GM12878 (cell line): ENCODE data around the gene TDRD7. TPM values are rescaled to one million over a fixed set of nuclear protein-coding genes. Genes with fewer than 3 reads are reported as not detected.

ENCODE experiments used
- BHLHE40 ChIP-seq, 2 experiments: fragments of 450-650 bp in 1 of 2; IDR thresholded peaks; 2 replicates each; pipeline ENCODE4 v1.6.1; 2011 to 2017; ENCODE audit warnings: low read depth in 2 of 2, borderline replicate concordance in 1 of 2, improper control_type of control experiment in 1 of 2, low read length in 1 of 2, mild to moderate bottlenecking in 1 of 2
- CHD2 ChIP-seq: IDR thresholded peaks from 2 replicates; pipeline ENCODE4 v1.6.1; 2011; ENCODE audit warnings: low read depth, low read length, improper control_type of control experiment, borderline replicate concordance
- DPF2 ChIP-seq: fragments of 450-650 bp; IDR thresholded peaks from 2 replicates; pipeline ENCODE4 v1.6.1; 2017; ENCODE audit warnings: mild to moderate bottlenecking
- FOS ChIP-seq: IDR thresholded peaks from 3 replicates; pipeline ENCODE4 v1.6.1; 2011; ENCODE audit warnings: borderline replicate concordance; ENCODE audit not compliant: insufficient read length; ENCODE audit errors: extremely low read depth
- HDAC6 ChIP-seq: fragments of 200-600 bp; sonication (generic); IDR thresholded peaks from one replicate; pipeline ENCODE4 v1.8.0; 2017; ENCODE audit warnings: antibody characterized with exemption; ENCODE audit not compliant: unreplicated experiment
- IKZF1 ChIP-seq: fragments of 450-650 bp; conservative IDR thresholded peaks from 2 replicates; pipeline ENCODE4 v1.6.1; 2017; ENCODE audit warnings: antibody characterized with exemption, mild to moderate bottlenecking
- KDM1A ChIP-seq: fragments of 200-600 bp; sonication (generic); IDR thresholded peaks from 2 replicates; pipeline ENCODE4 v1.6.1; 2016; ENCODE audit warnings: borderline replicate concordance
- KLF5 ChIP-seq: fragments of 450-650 bp; IDR thresholded peaks from 2 replicates; pipeline ENCODE4 v1.6.1; 2014; ENCODE audit warnings: mild to moderate bottlenecking; ENCODE audit not compliant: partially characterized antibody
- NBN ChIP-seq: fragments of 450-650 bp; IDR thresholded peaks from 2 replicates; pipeline ENCODE4 v1.6.1; 2016
- NKRF ChIP-seq: fragments of 450-650 bp; conservative IDR thresholded peaks from 2 replicates; pipeline ENCODE4 v1.6.1; 2017; ENCODE audit warnings: mild to moderate bottlenecking, moderate library complexity
- NR2C2 ChIP-seq: IDR thresholded peaks from 2 replicates; pipeline ENCODE4 v1.6.1; 2011; ENCODE audit warnings: borderline replicate concordance, low read depth; ENCODE audit not compliant: control insufficient read depth, insufficient read length
- NR2F1 ChIP-seq: fragments of 450-650 bp; conservative IDR thresholded peaks from 2 replicates; pipeline ENCODE4 v1.6.1; 2017; ENCODE audit warnings: mild to moderate bottlenecking
- POLR2A ChIP-seq: IDR thresholded peaks from 2 replicates; pipeline ENCODE4 v1.6.1; 2011; ENCODE audit warnings: low read depth, mild to moderate bottlenecking, low read length
- POLR2AphosphoS2 ChIP-seq: IDR thresholded peaks from 2 replicates; pipeline ENCODE4 v1.6.1; 2011; ENCODE audit warnings: low read depth, mild to moderate bottlenecking, low read length, improper control_type of control experiment, moderate library complexity
- POU2F2 ChIP-seq: IDR thresholded peaks from 3 replicates; pipeline ENCODE4 v1.6.1; 2011; ENCODE audit warnings: low read depth, mild to moderate bottlenecking, low read length, borderline replicate concordance
- RB1 ChIP-seq: fragments of 450-650 bp; formaldehyde crosslinking; IDR thresholded peaks from 2 replicates; pipeline ENCODE4 v1.6.1; 2017; ENCODE audit warnings: mild to moderate bottlenecking, borderline replicate concordance
- RCOR1 ChIP-seq: conservative IDR thresholded peaks from 2 replicates; pipeline ENCODE4 v1.6.1; 2012; ENCODE audit warnings: low read depth, low read length, improper control_type of control experiment
- REST ChIP-seq: IDR thresholded peaks from 2 replicates; pipeline ENCODE4 v1.6.1; 2012; ENCODE audit warnings: mild to moderate bottlenecking, low read depth, low read length
- SIN3A ChIP-seq: IDR thresholded peaks from 2 replicates; pipeline ENCODE4 v1.6.1; 2012; ENCODE audit warnings: low read depth, low read length, improper control_type of control experiment
- SMARCA5 ChIP-seq: fragments of 450-650 bp; IDR thresholded peaks from 2 replicates; pipeline ENCODE4 v1.6.1; 2017; ENCODE audit warnings: mild to moderate bottlenecking
- SPI1 ChIP-seq: IDR thresholded peaks from 2 replicates; pipeline ENCODE4 v1.6.1; 2011; ENCODE audit warnings: low read depth, mild to moderate bottlenecking, low read length, moderate library complexity, borderline replicate concordance; ENCODE audit not compliant: insufficient read depth
- SREBF1 ChIP-seq: IDR thresholded peaks from 2 replicates; pipeline ENCODE4 v1.6.1; 2012; ENCODE audit warnings: mild to moderate bottlenecking, low read length
- SUPT20H ChIP-seq: IDR thresholded peaks from 2 replicates; pipeline ENCODE4 v1.6.1; 2011; ENCODE audit warnings: low read depth, mild to moderate bottlenecking, low read length, moderate library complexity, borderline replicate concordance; ENCODE audit not compliant: control insufficient read depth
- USF2 ChIP-seq: IDR thresholded peaks from 2 replicates; pipeline ENCODE4 v1.6.1; 2011; ENCODE audit warnings: low read depth, low read length, improper control_type of control experiment, borderline replicate concordance
- YY1 ChIP-seq: IDR thresholded peaks from 2 replicates; pipeline ENCODE4 v1.6.1; 2011; ENCODE audit warnings: low read depth, mild to moderate bottlenecking, low read length
- ZNF24 ChIP-seq: fragments of 450-650 bp; IDR thresholded peaks from 2 replicates; pipeline ENCODE4 v1.6.1; 2017; ENCODE audit warnings: antibody characterized with exemption, mild to moderate bottlenecking
- polyA plus RNA-seq, 11 experiments: library from polyadenylated mRNA; depleted of rRNA in 4 of 11; unstranded in 6 of 11; stranded (reverse) in 5 of 11; fragments of >200 nt; fragmentation: Nextera tagmentation in 4 of 11; fragmentation: Illumina TruSeq in 1 of 11; extraction: Ambion mirVana in 4 of 11; extraction: Trizol in 1 of 11; gene quantifications; 1 replicate in 1 of 11; 2 replicates in 10 of 11; pipeline versions ENCODE4 v1.2.1 to v1.2.3, GENCODE V29; 2011 to 2016; ENCODE audit warnings: inconsistent platforms in 2 of 11, missing spikeins in 2 of 11, low read depth in 1 of 11
- total RNA-seq, 4 experiments: library from RNA; depleted of rRNA in 3 of 4; stranded (reverse); fragments of >200 nt in 3 of 4; fragmentation: Illumina TruSeq in 1 of 4; extraction: Trizol in 1 of 4; gene quantifications; 2 replicates each; pipeline versions ENCODE4 v1.2.1 to v1.2.3, GENCODE V29; 2013 to 2021

Gene TDRD7
- total and polyA plus RNA-seq, 10 of the 15 experiments (the other 5 are each of a cell fraction or from before 2014, with no cell fraction given) = 5.7 to 26.4 (median 16.2) TPM

GRCh38 chr9:97386733-97387503, 25.0 kb upstream of the TDRD7 start (continued):
- TF ChIP-seq NKRF = peak; percentile 54
- TF ChIP-seq REST = peak; percentile 98
- 0 out of 2 replicates have a peak, but pooled peaks have one; percentile 26 for TF ChIP-seq DPF2
- no peak for TF ChIP-seq NR2C2
- peak; percentile 45 for TF ChIP-seq KLF5
- TF ChIP-seq SUPT20H = no peak
- peak; percentile 47; the same call in 1 of the 2 replicates for TF ChIP-seq NBN
- no peak for TF ChIP-seq BHLHE40 (IDR thresholded peaks at IDR 0.05; ENCODE audit: borderline replicate concordance in 1 of 2, low read depth in 2 of 2, low read length in 1 of 2)
- peak; percentile 61; the same call in 1 of the 2 replicates for TF ChIP-seq RB1
- 0 out of 2 replicates have a peak, but pooled peaks have one; percentile 29 for TF ChIP-seq ZNF24
- no peak for TF ChIP-seq HDAC6
- TF ChIP-seq POLR2A = no peak
- TF ChIP-seq POU2F2 = peak; percentile 77; the same call in 1 of the 3 replicates
- no peak for TF ChIP-seq FOS
- TF ChIP-seq SREBF1 = no peak
- 0 out of 2 replicates have a peak, but pooled peaks have one; percentile 80 for TF ChIP-seq RCOR1
- TF ChIP-seq POLR2AphosphoS2 = no peak
- no peak for TF ChIP-seq KDM1A
- TF ChIP-seq CHD2 = 0 out of 2 replicates have a peak, but pooled peaks have one; percentile 5
- peak; percentile 65 for TF ChIP-seq IKZF1
- TF ChIP-seq SIN3A = no peak
- peak; percentile 66 for TF ChIP-seq YY1
- peak; percentile 67 for TF ChIP-seq NR2F1
- TF ChIP-seq SPI1 = no peak
- no peak for TF ChIP-seq USF2
- peak; percentile 89; the same call in 1 of the 2 replicates for TF ChIP-seq SMARCA5
